ENCODE measurements around the gene SHMT1.
"Not testable (repeated sequence)": the region's sequence is repeated elsewhere in the genome, so short reads cannot be mapped to it uniquely, and the experiment has no call there.

SHMT1 gene

GRCh38 chr17:18324140-18325050 lies 39.0 kb downstream of the SHMT1 start:
- no peak for DNase-seq

- DNase-seq = no peak
These were observed 39.7 kb downstream of the SHMT1 start for GRCh38 chr17:18323507-18324139.

GRCh38 chr17:18323007-18323406 lies 40.3 kb downstream of the SHMT1 start:
- no peak for DNase-seq

- DNase-seq = no peak
These were observed 40.8 kb downstream of the SHMT1 start for GRCh38 chr17:18322522-18322921.

DNA sequence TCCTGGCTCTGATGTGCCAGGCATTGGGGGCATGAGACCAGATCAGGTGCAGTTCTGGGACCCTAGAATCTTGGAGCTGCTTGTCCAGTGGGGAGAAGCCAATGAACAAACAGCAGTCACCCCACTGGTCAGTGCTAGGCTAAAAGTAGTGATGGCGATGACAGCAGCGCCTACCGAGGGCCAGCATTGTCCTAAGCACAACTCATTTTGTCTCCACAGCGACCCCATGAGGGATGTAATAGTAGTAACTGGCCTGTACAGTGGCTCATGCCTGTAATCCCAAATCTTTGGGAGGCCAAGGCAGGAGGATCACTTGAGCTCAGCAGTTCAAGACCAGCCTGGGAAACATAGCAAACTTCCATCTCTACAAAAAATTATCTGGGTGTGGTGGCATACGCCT lies 42.0 kb downstream of the SHMT1 start:
- DNase-seq = no peak

DNA sequence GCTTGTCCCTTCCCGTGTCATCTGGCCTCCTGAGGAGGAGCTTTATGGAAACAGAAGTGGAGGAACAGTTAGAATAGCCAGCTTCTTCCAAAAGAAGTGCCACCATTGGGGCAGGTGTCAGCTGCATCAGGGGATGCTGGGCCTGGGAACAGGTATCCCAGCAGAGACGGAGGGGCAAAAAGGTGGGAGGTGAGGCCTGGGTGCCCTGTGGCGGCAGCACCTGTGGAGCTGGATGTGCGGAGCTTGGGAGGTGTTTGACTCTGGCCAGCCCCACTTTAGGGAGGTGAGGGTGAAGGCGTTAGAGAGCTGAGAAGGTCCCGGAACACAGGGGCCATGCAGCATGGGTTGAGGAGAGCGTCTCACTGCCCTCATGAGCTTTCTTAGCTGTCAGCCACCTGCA lies 43.0 kb downstream of the SHMT1 start:
- no peak for DNase-seq

DNA sequence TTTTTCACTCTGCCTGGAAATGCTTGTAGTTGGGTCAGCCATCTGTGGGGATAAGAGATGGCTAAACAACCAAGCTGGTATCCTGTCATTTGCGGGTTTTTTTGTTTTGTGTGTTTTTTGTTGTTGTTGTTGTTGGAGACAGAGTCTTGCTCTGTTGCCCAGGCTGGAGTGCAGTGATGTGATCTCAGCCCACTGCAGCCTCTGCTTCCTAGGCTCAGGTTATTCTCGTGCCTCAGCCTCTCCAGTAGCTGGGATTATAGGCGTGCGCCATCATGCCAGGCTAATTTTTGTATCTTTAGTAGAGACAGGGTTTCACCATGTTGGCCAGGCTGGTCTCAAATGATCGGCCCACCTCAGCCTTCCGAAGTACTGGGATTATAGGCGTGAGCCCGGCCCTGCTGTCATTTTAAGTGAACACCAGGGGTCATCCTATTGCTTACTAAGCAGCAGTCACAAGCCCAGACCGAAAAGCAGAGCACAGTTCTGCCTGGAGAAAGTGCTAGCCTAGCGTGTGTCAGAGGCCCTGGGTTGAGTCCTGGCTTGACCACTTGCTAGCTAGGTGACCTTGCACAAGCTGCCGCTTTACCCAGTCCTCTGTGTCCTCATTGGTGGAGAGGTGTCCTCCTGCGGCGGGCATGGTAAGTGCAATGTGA lies 43.6 kb downstream of the SHMT1 start:
- DNase-seq = no peak

GRCh38 chr17:18318771-18319450 lies 44.4 kb downstream of the SHMT1 start:
- DNase-seq = no peak

- no peak for DNase-seq
These were observed 45.2 kb downstream of the SHMT1 start for GRCh38 chr17:18318117-18318516.

DNA sequence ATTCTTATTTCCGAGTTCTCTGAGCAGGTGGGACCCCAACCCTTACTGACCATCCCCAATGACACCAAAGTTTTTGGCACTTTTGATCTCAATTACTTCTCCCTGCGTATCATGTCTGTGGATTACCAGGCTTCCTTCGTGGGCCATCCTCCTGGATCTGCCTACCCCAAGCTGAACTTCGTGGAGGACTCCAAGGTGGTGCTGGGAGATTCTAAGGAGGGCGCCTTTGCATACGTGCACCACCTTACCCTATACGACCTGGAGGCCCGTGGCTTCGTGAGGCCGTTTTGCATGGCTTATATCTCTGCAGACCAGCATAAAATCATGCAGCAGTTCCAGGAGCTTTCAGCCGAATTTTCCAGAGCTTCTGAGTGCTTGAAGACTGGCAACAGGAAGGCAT lies 47.4 kb downstream of the SHMT1 start:
- DNase-seq = no peak

GRCh38 chr17:18315562-18315922 lies 47.8 kb downstream of the SHMT1 start:
- DNase-seq = no peak

- peak; percentile 97 for DNase-seq
These were observed 48.4 kb downstream of the SHMT1 start, which contains the start of the genes SMCR8 and TOP3A for GRCh38 chr17:18314731-18315561. TSS of gene SMCR8 (plus strand) at chr17:18315293. CDS start at chr17:18315790, 497 bp downstream. TSS of gene TOP3A (minus strand) at chr17:18314994. CDS start at chr17:18314778, 216 bp downstream.

GRCh38 chr17:18314059-18314730 lies 49.2 kb downstream of the SHMT1 start:
- no peak for DNase-seq

- no peak for DNase-seq
These were observed 54.1 kb downstream of the SHMT1 start for GRCh38 chr17:18309202-18309601.

- DNase-seq = not testable (repeated sequence)
These were observed 60.1 kb downstream of the SHMT1 start for GRCh38 chr17:18303206-18303605.

GRCh38 chr17:18300725-18301480 lies 62.4 kb downstream of the SHMT1 start:
- no peak for DNase-seq

DNA sequence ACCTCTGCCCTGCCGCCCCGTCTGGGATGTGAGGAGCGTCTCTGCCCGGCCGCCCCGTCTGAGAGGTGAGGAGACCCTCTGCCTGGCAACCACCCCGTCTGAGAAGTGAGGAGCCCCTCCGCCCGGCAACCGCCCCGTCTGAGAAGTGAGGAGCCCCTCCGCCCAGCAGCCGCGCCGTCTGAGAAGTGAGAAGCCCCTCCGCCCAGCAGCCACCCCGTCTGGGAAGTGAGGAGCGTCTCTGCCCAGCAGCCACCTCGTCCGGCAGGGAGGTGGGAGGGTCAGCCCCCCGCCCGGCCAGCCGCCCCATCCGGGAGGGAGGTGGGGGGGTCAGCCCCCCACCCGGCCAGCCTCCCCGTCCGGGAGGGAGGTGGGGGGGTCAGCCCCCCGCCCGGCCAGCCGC lies 65.3 kb downstream of the SHMT1 start:
- DNase-seq = not testable (repeated sequence)

GRCh38 chr17:18291718-18292540 lies 71.4 kb downstream of the SHMT1 start:
- no peak for DNase-seq

- DNase-seq = no peak
These were observed 78.1 kb downstream of the SHMT1 start for GRCh38 chr17:18285296-18285695.

- DNase-seq = no peak
These were observed 81.6 kb downstream of the SHMT1 start for GRCh38 chr17:18281788-18282187.

All from stimulated activated CD4-positive, alpha-beta T cell treated with anti-CD3 and anti-CD28 coated beads, Interleukin-12 subunit alpha, Interleukin-12 subunit beta, amount 100 ng/mL, for 4 hours (primary cell).